Spinal cord (tissue), 10 donors: ENCODE measurements around the gene PSMD5. TPM values are rescaled to one million over a fixed set of nuclear protein-coding genes. Genes with fewer than 3 reads are reported as not detected.

ENCODE experiments used
- DNase-seq, 6 donors: peaks; one replicate each; pipeline versions ENCODE4 v3.0.0 to v3.0.0-alpha.2; 2013 to 2015; ENCODE audit warnings: low spot score in 6 of 6, low read depth in 4 of 6
- H3K27ac ChIP-seq: one replicate; pipeline ENCODE4 v1.5.1; 2013; ENCODE audit warnings: low read depth, low read length, control low read depth
- H3K27me3 ChIP-seq: one replicate; pipeline ENCODE4 v1.6.1; 2013; ENCODE audit warnings: low read length; ENCODE audit not compliant: control insufficient read depth, insufficient read depth
- H3K36me3 ChIP-seq: one replicate; pipeline ENCODE4 v1.6.1; 2013; ENCODE audit warnings: low read length; ENCODE audit not compliant: control insufficient read depth, insufficient read depth
- H3K4me1 ChIP-seq: one replicate; pipeline ENCODE4 v1.6.1; 2013; ENCODE audit warnings: low read length; ENCODE audit not compliant: control insufficient read depth, insufficient read depth
- H3K4me3 ChIP-seq: one replicate; pipeline ENCODE4 v1.5.1; 2013; ENCODE audit warnings: low read depth, low read length, control low read depth
- H3K9me3 ChIP-seq: one replicate; pipeline ENCODE4 v1.6.1; 2013; ENCODE audit warnings: low read length; ENCODE audit not compliant: control insufficient read depth, insufficient read depth
- WGBS: methylation state at CpG from one replicate; pipeline ENCODE4 v1.1.5; 2013; ENCODE audit warnings: missing lambda C conversion rate; ENCODE audit not compliant: insufficient coverage; 5-methylcytosine and 5-hydroxymethylcytosine counted together
- polyA plus RNA-seq, 2 donors: library from polyadenylated mRNA; unstranded; fragments of 120-200 nt; gene quantifications; one replicate each; pipeline ENCODE4 v1.2.1, GENCODE V29; 2013; ENCODE audit not compliant: insufficient read length in 2 of 2
- total RNA-seq, 2 donors: library from RNA; depleted of rRNA in 1 of 2; stranded (reverse); fragments of 120-200 nt in 1 of 2; fragments of >200 nt in 1 of 2; gene quantifications; one replicate each; pipeline versions ENCODE4 v1.2.3 to v1.2.4, GENCODE V29; 2013 to 2014
- donor health status: healthy.

Gene PSMD5
- total and polyA plus RNA-seq, 4 donors, result 21.0 to 32.0 (median 24.9) TPM

DNA sequence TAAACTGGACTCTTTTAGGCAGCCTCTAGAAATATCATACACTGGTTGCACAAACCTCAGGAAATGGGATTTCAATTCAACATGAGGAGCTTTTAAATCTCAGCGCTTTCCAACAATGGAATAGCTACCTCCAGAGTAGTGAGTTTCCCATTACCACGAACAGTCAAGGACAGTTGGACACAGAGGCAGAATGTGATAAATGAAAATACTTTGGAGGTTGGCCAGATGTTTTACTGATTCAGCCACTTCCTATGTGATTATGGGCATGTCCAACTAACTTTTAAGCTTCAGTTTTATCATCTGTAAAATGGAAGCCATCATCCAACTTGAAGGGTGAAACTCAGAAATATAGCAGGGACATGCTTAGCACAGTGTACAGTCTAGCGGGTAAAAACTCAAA, 51.6 kb downstream of the PSMD5 start:
- H3K27ac ChIP-seq, result no peak overlapping the region

DNA sequence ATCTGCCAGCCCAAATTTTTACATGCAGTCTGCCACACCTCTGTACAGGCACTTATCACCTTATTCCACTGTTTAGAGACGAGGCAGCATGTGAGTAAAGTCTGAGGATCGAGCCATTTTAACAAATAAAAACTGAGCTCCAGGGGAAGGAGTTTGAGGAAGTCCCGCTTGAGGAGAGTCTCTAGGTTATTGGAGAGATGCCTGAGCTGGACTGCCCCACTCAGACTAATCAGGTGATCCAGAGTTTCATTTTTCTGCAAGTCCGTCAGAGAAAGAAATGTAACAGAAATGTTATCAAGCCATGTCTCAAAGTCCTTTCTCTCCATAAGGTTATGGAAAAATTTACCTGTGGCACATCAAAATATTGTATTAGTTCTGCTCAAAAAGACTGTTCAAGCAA, 54.8 kb downstream of the PSMD5 start:
- Histone ChIP-seq H3K27me3 (no peaks in the 10 kb centered on the region), H3K4me3 (no peak overlapping the region), H3K36me3 (peaks cover 15% of the 10 kb centered on the region), H3K9me3 (no peaks in the 10 kb centered on the region), H3K27ac (no peak overlapping the region), H3K4me1 (peaks cover 3% of the 10 kb centered on the region)
- WGBS, result no CpG with 5 or more reads among the region's 4 CpGs
- DNase-seq, result no peak

More for the DNA sequence above, 51.6 kb downstream of the PSMD5 start:
- DNase-seq, result no peak
- Histone ChIP-seq H3K36me3 (peaks cover 10% of the 10 kb centered on the region), H3K27me3 (no peaks in the 10 kb centered on the region), H3K9me3 (no peaks in the 10 kb centered on the region), H3K4me3 (no peak overlapping the region), H3K4me1 (peaks cover 5% of the 10 kb centered on the region)
- 100% methylated on average over 2 of the region's 3 CpGs for WGBS

DNA sequence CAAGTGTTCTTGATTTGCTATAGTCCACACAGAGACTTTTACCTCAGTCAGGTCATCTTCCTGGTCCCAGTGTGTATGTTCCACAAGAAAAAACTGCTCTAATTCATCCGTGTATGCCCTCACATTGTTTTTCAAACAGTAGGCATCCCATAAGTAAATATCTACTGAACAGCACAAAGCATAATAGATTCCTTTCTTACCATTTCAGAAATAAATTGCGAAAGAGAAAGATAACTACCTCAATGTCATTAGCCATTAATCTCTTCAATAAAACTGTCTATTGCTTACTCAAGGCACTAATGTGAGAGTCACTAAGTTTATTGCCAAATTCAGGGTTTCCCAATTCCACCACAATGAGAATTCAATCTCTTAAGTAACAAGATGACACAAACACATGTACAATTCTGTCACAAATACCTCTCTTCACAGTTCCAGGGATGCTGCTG, 59.1 kb downstream of the PSMD5 start:
- Histone ChIP-seq H3K36me3 (peaks cover 10% of the 10 kb centered on the region), H3K27ac (no peak overlapping the region), H3K4me3 (no peak overlapping the region), H3K9me3 (no peaks in the 10 kb centered on the region), H3K27me3 (no peaks in the 10 kb centered on the region), H3K4me1 (peaks cover 3% of the 10 kb centered on the region)
- no peak for DNase-seq
- WGBS, result 56% methylated on average over 1 of the region's 2 CpGs

DNA sequence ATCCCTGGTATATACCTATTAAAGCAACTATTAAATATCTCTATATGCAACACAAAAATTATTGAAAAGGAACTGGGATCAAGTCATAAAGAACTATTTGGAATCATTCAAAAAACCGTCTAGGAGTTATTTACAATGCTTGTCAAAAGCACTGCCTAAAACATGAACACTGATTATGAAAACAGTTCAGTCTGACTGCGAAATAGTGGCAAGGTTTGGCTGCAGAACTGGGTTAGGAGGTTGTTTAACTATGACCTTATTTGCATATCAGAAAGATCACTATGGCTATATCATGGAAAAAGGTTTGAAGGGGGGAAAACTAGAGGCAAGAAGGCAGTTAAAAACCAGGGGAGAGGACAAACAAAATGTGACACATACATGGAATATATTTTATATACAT, 61.5 kb downstream of the PSMD5 start:
- WGBS, result 100% methylated on average over 1 of the region's 2 CpGs

DNA sequence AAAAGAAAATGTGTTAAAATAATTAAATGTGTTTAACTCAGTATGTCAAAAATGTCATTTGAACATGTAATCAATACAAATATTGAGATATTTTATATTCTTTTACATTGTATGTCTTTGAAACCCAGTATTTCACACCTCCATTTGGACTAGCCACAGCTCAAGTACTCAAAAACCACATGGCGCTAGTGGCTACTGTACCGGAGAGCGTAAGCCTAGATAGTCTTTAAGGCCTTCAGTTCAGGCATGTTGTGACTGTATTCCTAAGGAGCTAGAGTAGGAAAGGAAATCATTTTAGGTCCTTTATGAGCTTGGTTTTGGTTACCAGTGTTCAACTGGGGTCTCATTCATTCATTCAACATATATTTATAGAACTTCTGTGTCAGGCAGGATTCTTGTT, 62.4 kb downstream of the PSMD5 start:
- no peak for DNase-seq
- H3K36me3 ChIP-seq, result peaks cover 10% of the 10 kb centered on the region
- no CpG with 5 or more reads among the region's 3 CpGs for WGBS

More for the DNA sequence above, 61.5 kb downstream of the PSMD5 start:
- H3K9me3 ChIP-seq, result no peaks in the 10 kb centered on the region
- H3K4me1 ChIP-seq, result peaks cover 3% of the 10 kb centered on the region
- no peaks in the 10 kb centered on the region for H3K27me3 ChIP-seq
- no peak overlapping the region for H3K4me3 ChIP-seq
- H3K27ac ChIP-seq, result no peak overlapping the region
- peaks cover 13% of the 10 kb centered on the region for H3K36me3 ChIP-seq
- no peak for DNase-seq

DNA sequence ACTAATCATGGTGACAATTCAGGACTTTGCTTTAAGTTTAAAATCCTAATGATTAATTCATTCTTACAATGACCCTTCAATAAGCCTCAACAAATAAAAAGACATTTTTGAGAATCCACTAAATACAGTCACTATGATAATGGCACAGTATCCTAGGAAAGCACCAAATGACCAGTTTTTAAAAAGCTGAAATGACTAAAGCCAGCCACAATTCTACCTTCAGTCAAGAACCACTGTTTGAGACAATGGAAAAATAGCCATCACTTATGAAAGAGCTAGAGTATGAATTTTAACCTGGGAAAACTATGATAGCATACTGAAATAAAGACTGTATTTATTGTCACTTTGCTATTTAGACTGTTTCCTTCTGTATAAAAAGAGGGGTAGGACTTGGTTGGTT, 63.5 kb downstream of the PSMD5 start:
- no peak for DNase-seq
- H3K36me3 ChIP-seq, result peaks cover 12% of the 10 kb centered on the region
- H3K27me3 ChIP-seq, result no peaks in the 10 kb centered on the region
- no peak overlapping the region for H3K27ac ChIP-seq
- no peaks in the 10 kb centered on the region for H3K9me3 ChIP-seq
- no peak overlapping the region for H3K4me3 ChIP-seq
- peaks cover 1% of the 10 kb centered on the region for H3K4me1 ChIP-seq

More for the DNA sequence above, 62.4 kb downstream of the PSMD5 start:
- Histone ChIP-seq H3K27me3 (no peaks in the 10 kb centered on the region), H3K9me3 (no peaks in the 10 kb centered on the region), H3K4me1 (peaks cover 3% of the 10 kb centered on the region), H3K27ac (no peak overlapping the region), H3K4me3 (no peak overlapping the region)

DNA sequence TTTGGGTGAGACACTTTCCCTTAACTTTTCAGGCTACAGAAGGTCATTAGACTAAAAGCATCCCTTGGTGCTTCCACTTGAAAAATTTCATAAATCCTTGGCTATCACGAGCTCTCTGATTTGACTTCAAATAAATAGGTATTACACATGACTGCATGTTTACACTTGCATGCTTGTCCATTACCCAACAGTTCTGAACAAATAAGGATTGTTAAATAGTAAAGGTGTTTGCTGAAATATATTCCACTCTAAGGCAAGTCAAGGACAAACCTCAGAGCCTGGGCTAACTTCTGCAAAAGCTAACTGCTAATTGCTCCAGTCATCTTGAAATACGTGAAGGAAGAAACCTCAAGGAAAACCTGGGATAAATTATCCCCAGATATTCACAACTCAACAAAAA, 64.0 kb downstream of the PSMD5 start:
- no peak for DNase-seq
- no peak overlapping the region for H3K4me3 ChIP-seq
- H3K4me1 ChIP-seq, result no peaks in the 10 kb centered on the region
- no peaks in the 10 kb centered on the region for H3K9me3 ChIP-seq
- H3K27ac ChIP-seq, result no peak overlapping the region
- peaks cover 11% of the 10 kb centered on the region for H3K36me3 ChIP-seq
- no peaks in the 10 kb centered on the region for H3K27me3 ChIP-seq
- WGBS, result no CpG with 5 or more reads among the region's 2 CpGs

DNA sequence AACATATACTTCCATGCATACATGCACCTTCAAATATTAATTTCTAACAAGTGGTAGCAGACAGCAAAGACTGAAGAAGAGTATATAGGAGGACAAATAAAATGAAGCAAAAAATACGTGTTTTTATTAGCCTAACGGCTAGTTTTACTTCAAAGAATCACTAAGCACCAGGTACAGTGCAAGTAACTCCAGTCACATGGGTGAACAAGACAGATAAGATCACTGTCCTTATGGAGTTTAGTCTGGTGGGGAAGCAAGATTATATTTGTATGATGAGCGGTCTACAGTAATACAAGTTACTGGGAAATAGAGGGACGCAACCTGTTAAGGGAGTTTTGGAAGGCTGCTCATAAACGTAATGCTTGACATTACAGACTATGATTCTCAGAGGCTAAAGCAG, 65.5 kb downstream of the PSMD5 start:
- peaks cover 11% of the 10 kb centered on the region for H3K36me3 ChIP-seq
- no peaks in the 10 kb centered on the region for H3K4me1 ChIP-seq
- no peak overlapping the region for H3K4me3 ChIP-seq
- no peaks in the 10 kb centered on the region for H3K9me3 ChIP-seq
- no peak overlapping the region for H3K27ac ChIP-seq
- DNase-seq, result no peak
- no peaks in the 10 kb centered on the region for H3K27me3 ChIP-seq
- 93% methylated on average over 3 of the region's 5 CpGs for WGBS

DNA sequence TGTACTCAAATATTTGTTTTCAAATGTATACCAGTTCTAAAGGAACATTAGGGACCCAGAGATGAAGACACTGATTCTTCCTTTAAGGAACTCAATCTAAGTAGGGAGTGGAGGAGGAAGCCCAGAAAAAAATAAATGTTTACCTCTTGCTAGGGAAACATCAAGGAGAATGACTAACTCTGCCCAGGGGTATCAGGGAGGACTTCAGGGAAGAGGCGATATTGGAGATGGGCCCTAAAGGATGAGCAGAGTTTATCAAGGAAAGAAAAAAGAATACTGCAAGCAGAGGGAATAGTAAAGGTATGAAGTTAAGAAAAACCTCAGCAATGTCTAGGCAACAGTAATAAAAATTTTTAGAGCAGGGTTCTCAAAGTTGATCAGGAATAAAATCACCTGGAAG, 65.9 kb downstream of the PSMD5 start:
- Histone ChIP-seq H3K36me3 (peaks cover 14% of the 10 kb centered on the region), H3K4me1 (no peaks in the 10 kb centered on the region), H3K27ac (no peak overlapping the region), H3K4me3 (no peak overlapping the region), H3K9me3 (no peaks in the 10 kb centered on the region), H3K27me3 (no peaks in the 10 kb centered on the region)
- 100% methylated on average over 1 of the region's 1 CpG for WGBS
- DNase-seq, result no peak

DNA sequence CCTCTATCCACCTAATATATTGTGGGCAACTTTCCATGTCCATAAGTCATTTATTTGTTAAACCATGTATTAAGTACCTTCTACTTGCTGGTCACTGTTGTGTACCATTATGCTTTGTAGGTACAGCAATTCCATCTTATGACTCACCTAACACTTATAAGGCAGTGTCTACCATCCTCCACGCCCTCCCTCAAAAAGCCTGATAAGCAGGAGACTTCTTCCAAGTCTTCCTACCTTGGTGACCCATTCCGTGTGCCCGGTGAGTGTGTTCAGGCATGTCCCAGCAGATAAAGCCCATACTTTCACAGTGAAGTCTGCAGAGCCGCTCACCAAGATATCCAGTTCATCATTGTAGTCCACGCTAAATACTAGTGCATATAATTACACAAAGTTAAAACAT, 66.9 kb downstream of the PSMD5 start:
- no peak for DNase-seq
- Histone ChIP-seq H3K9me3 (no peaks in the 10 kb centered on the region), H3K36me3 (peaks cover 19% of the 10 kb centered on the region), H3K4me3 (no peak overlapping the region), H3K4me1 (no peaks in the 10 kb centered on the region), H3K27me3 (no peaks in the 10 kb centered on the region), H3K27ac (no peak overlapping the region)
- WGBS, result 100% methylated on average over 2 of the region's 5 CpGs
